HFF-Myc (cell line): ENCODE measurements around the gene MORC3.

Source experiments
- DNase-seq: peaks from one replicate; pipeline ENCODE4 v3.0.0-alpha.2; 2011; ENCODE audit warnings: low read depth; ENCODE audit errors: extremely low read depth
- H3K4me3 ChIP-seq: replicated peaks from 2 replicates; pipeline ENCODE4 v1.5.1; 2011; ENCODE audit warnings: low read depth, mild to moderate bottlenecking, control low read depth, low read length
- TF ChIP-seq, protein P1 (sequence below): IDR thresholded peaks from 2 replicates; pipeline ENCODE4 v1.5.1; 2012; ENCODE audit warnings: mild to moderate bottlenecking, low read depth, low read length, control low read depth; ENCODE audit errors: missing control alignments

Gene MORC3

DNA sequence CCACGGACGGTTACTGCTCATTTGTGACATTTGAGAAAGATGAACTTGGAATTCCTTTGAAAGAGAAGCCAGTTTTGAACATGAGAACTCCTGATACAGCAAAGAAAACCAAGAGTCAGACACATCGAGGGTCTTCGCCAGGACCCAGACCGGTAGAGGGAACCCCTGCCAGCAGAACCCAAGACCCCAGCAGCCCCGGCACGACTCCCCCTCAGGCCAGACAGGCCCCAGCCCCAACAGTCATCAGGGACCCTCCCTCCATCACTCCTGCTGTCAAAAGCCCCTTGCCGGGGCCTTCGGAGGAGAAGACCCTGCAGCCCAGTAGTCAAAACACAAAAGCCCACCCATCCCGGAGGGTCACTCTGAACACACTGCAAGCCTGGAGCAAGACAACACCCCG lies 92.9 kb downstream of the MORC3 start:
- TF ChIP-seq, protein P1, sequence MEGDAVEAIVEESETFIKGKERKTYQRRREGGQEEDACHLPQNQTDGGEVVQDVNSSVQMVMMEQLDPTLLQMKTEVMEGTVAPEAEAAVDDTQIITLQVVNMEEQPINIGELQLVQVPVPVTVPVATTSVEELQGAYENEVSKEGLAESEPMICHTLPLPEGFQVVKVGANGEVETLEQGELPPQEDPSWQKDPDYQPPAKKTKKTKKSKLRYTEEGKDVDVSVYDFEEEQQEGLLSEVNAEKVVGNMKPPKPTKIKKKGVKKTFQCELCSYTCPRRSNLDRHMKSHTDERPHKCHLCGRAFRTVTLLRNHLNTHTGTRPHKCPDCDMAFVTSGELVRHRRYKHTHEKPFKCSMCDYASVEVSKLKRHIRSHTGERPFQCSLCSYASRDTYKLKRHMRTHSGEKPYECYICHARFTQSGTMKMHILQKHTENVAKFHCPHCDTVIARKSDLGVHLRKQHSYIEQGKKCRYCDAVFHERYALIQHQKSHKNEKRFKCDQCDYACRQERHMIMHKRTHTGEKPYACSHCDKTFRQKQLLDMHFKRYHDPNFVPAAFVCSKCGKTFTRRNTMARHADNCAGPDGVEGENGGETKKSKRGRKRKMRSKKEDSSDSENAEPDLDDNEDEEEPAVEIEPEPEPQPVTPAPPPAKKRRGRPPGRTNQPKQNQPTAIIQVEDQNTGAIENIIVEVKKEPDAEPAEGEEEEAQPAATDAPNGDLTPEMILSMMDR = no peak
- H3K4me3 ChIP-seq = no peak overlapping the region
- DNase-seq = no peak

DNA sequence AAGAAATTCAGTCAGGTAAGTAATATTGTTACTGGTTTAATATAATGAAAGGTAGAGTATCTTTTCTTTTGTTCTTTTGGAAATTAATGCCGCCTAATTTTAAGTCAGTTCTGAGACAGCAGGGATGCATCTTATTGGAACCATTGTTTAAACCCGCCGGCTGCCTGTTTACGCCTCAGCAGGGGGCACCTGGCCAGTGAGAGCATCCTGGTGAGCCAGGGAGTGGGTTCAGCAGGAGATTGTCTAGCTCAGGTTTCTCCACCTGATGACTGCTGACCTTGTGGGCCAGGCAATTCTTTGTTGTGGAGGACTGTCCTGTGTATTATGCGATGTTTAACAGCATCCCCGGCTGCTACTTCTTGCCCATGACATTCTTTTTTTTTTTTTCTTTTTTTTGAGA lies 95.4 kb downstream of the MORC3 start:
- DNase-seq = no peak
- TF ChIP-seq, protein P1 = no peak

DNA sequence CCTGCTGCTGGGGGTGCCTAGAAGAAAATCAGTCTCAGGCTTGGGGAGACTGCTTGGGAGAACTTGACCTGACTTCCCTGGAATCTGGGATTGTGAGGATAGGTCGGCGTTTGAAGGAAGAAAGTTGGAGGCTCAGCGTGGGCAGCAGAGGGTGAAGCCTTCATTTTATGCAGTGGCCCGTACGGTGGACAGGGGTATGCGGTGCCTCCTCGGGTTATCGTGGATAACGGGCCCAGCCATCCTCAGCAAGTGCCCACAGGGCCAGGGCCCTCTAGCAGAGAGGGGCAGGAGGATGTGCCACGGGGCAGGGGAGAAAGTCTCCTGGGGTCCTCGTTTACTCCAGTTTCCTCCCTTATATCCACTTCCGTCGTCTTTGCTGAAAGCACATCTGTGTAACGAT lies 99.2 kb downstream of the MORC3 start:
- DNase-seq = no peak
- TF ChIP-seq, protein P1 = no peak
- H3K4me3 ChIP-seq = no peak overlapping the region

More for the DNA sequence above, 95.4 kb downstream of the MORC3 start:
- no peak overlapping the region for H3K4me3 ChIP-seq

DNA sequence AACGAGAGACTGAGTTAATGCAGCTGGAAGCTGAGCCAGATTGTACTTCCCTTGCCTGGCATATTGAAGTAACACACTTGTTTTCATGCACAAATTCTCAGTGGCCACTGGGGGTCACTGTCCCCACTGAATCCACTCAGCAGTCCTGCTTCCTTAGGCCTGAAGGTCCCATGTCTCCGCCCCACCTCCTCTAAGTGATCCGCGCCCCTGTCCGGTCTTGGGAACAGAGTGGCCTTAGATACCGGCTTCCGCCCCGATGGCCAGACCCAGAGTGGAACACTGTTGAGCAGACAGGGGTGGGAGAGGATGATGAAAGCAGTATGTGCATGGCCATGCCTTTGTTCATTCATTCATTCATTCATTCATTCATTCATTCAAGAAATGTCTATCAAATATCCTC lies 100.0 kb downstream of the MORC3 start:
- TF ChIP-seq, protein P1 = peak; percentile 78
- DNase-seq = peak; percentile 72

DNA sequence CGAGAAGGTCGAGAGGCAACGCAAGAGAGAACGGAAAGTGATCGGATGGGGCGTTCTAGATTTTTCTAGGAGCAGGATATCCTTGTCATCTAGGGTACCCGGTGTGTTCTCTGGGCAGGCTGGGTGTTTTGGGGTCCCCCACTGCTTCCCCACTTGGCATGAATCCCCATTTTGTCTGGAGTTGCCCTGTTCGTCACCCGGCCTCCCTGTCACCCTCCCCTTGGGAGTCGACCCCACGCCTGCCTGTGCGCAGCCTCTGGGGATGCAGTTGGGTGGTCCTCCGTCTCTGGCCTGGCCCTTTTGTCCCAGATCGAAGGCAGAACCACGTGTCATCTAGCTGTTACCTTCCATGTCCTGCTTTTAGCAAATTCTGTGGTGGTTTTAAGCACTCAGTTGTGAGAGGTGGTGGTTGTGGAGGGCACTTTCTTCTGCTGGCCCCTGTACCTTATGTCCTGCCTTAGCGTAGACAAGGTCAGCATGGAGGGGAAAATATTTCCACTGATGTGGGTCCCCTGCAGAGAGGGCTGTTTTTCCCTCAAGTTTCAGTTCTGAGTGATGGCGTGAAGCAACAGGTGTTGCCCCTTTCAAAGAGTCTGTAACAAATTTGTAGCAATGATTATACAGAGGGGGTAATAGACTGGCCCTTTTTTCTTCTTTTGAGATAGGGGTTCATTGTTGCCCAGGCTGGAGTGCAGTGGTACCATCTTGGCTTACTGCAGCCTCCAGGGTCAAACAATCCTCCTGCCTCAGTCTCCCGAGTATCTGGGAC lies 100.8 kb downstream of the MORC3 start:
- H3K4me3 ChIP-seq = no peak overlapping the region
- DNase-seq = no peak

More for the DNA sequence above, 100.0 kb downstream of the MORC3 start:
- no peak overlapping the region for H3K4me3 ChIP-seq

DNA sequence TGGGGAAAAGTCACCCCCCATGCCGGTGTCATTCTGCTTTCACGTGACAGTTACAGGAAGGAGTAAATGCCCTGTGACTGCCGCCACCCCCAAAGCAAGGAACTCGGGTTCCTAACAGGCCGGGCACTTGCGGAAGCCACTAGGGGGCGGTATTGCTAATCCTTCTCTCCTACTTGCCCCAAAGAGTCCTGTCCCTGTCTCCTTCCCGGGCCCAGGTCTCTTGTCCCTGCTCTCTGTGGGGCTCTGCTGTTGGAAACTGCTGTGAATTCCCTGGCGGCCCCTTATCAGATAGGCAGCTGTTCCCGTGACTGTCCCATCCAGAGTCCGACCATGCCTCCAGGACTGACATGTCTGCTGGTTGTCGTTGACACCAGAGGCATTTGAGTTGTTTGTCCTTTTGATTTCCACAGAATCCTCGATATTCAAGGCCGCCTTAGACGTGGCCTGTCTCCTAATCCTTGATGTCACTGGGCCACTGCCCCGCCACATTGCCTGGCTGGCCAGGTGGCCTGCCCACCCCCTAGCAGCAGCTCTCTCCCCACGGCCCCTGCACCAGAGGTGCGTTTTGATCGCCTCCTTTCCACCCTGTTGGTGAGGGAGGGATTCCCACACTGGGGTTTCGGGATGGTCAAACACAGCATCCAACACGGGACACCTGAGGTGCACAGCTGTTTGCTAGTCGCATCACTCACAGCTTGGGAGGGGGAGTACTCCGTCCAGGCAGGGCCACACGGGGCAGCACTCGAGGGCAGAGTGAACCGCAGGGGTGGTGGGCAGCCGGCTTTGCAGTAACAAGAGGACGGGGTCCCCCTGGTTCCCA lies 102.5 kb downstream of the MORC3 start:
- DNase-seq = peak; percentile 24
- no peak overlapping the region for H3K4me3 ChIP-seq
- TF ChIP-seq, protein P1 = peak; percentile 88

More for the DNA sequence above, 100.8 kb downstream of the MORC3 start:
- TF ChIP-seq, protein P1 = no peak
